H9 (cell line): ENCODE results near the gene MNS1. TPM values are rescaled to one million over a fixed set of nuclear protein-coding genes. Genes with fewer than 3 reads are reported as not detected.

Source experiments
- DNase-seq: peaks from one replicate; pipeline ENCODE4 v3.0.0-alpha.2; 2017
- H2AFZ ChIP-seq: one replicate; pipeline ENCODE4 v1.6.1; 2013; ENCODE audit warnings: mild to moderate bottlenecking, low read length, control low read depth, moderate library complexity
- H2AK5ac ChIP-seq: 2 replicates; pipeline ENCODE4 v1.6.1; 2013; ENCODE audit warnings: low read length, control low read depth, mixed read lengths; ENCODE audit not compliant: insufficient read length
- H2BK120ac ChIP-seq: one replicate; pipeline ENCODE4 v1.6.1; 2013; ENCODE audit warnings: low read depth, mild to moderate bottlenecking, low read length, control low read depth, inconsistent platforms; ENCODE audit not compliant: poor library complexity, severe bottlenecking
- H2BK12ac ChIP-seq: 2 replicates; pipeline ENCODE4 v1.6.1; 2013; ENCODE audit warnings: low read length, control low read depth, mixed read lengths, low read depth; ENCODE audit not compliant: insufficient read length
- H2BK15ac ChIP-seq: 2 replicates; pipeline ENCODE4 v1.6.1; 2013; ENCODE audit warnings: low read depth, low read length, control low read depth
- H2BK20ac ChIP-seq: one replicate; pipeline ENCODE4 v1.6.1; 2013; ENCODE audit warnings: low read depth, mild to moderate bottlenecking, low read length, control low read depth, inconsistent platforms; ENCODE audit not compliant: poor library complexity, severe bottlenecking
- H2BK5ac ChIP-seq: 2 replicates; pipeline ENCODE4 v1.6.1; 2013; ENCODE audit warnings: low read length, control low read depth, mixed read lengths; ENCODE audit not compliant: insufficient read length
- H3K14ac ChIP-seq: 2 replicates; pipeline ENCODE4 v1.6.1; 2013; ENCODE audit warnings: low read length, control low read depth; ENCODE audit not compliant: insufficient read depth
- H3K18ac ChIP-seq: 2 replicates; pipeline ENCODE4 v1.6.1; 2013; ENCODE audit warnings: low read depth, mild to moderate bottlenecking, mixed read lengths, low read length, control low read depth; ENCODE audit not compliant: insufficient read length
- H3K23ac ChIP-seq: 2 replicates; pipeline ENCODE4 v1.6.1; 2013; ENCODE audit warnings: low read length, control low read depth, mixed read lengths, low read depth; ENCODE audit not compliant: insufficient read length
- H3K23me2 ChIP-seq: 2 replicates; pipeline ENCODE4 v1.6.1; 2013; ENCODE audit warnings: low read depth, mild to moderate bottlenecking, mixed read lengths, low read length, control low read depth; ENCODE audit not compliant: insufficient read length, poor library complexity, severe bottlenecking
- H3K27ac ChIP-seq: 2 replicates; pipeline ENCODE4 v1.5.1; 2013; ENCODE audit warnings: low read length, control low read depth, mixed read lengths, low read depth; ENCODE audit not compliant: insufficient read length
- H3K27me3 ChIP-seq: 2 replicates; pipeline ENCODE4 v1.6.1; 2013; ENCODE audit warnings: low read length, control low read depth, inconsistent platforms; ENCODE audit not compliant: insufficient read depth
- H3K4ac ChIP-seq: 2 replicates; pipeline ENCODE4 v1.6.1; 2013; ENCODE audit warnings: low read depth, mild to moderate bottlenecking, control low read depth, inconsistent platforms, low read length, moderate library complexity
- H3K4me1 ChIP-seq: 2 replicates; pipeline ENCODE4 v1.6.1; 2013; ENCODE audit warnings: low read length, control low read depth, inconsistent platforms; ENCODE audit not compliant: insufficient read depth
- H3K4me2 ChIP-seq: 2 replicates; pipeline ENCODE4 v1.6.1; 2013; ENCODE audit warnings: low read length, control low read depth, mixed read lengths; ENCODE audit not compliant: insufficient read length, insufficient read depth
- H3K56ac ChIP-seq: 2 replicates; pipeline ENCODE4 v1.6.1; 2013; ENCODE audit warnings: low read depth, mild to moderate bottlenecking, mixed read lengths, low read length, control low read depth; ENCODE audit not compliant: insufficient read length
- H3K79me1 ChIP-seq: 2 replicates; pipeline ENCODE4 v1.6.1; 2013; ENCODE audit warnings: low read depth, mild to moderate bottlenecking, moderate library complexity, low read length, control low read depth, inconsistent platforms; ENCODE audit not compliant: insufficient read depth, poor library complexity, severe bottlenecking
- H3K79me2 ChIP-seq: 2 replicates; pipeline ENCODE4 v1.6.1; 2013; ENCODE audit warnings: low read length, control low read depth, inconsistent platforms; ENCODE audit not compliant: insufficient read depth
- H3K9ac ChIP-seq: 2 replicates; pipeline ENCODE4 v1.6.1; 2013; ENCODE audit warnings: low read length, control low read depth, mixed read lengths; ENCODE audit not compliant: insufficient read length; ENCODE audit errors: extremely low read depth
- H3K9me3 ChIP-seq: one replicate; pipeline ENCODE4 v1.6.1; 2013; ENCODE audit warnings: low read depth, low read length, inconsistent platforms; ENCODE audit not compliant: control insufficient read depth
- H3T11ph ChIP-seq: one replicate; pipeline ENCODE4 v1.6.1; 2013; ENCODE audit warnings: mild to moderate bottlenecking, low read length, control low read depth, inconsistent platforms
- H4K20me1 ChIP-seq: one replicate; pipeline ENCODE4 v1.6.1; 2013; ENCODE audit not compliant: control insufficient read depth, insufficient read length, insufficient read depth
- H4K5ac ChIP-seq: 2 replicates; pipeline ENCODE4 v1.6.1; 2013; ENCODE audit warnings: low read depth, mild to moderate bottlenecking, mixed read lengths, low read length, control low read depth; ENCODE audit not compliant: insufficient read length
- H4K8ac ChIP-seq: replicated peaks from 2 replicates; pipeline ENCODE4 v1.6.1; 2013; ENCODE audit warnings: low read length, control low read depth, mixed read lengths, low read depth; ENCODE audit not compliant: insufficient read length
- H4K91ac ChIP-seq: 2 replicates; pipeline ENCODE4 v1.6.1; 2013; ENCODE audit warnings: low read depth, mild to moderate bottlenecking, moderate library complexity, mixed read lengths, low read length, control low read depth; ENCODE audit not compliant: insufficient read length
- H3K27ac Mint-ChIP-seq, 3 experiments: 2 replicates in 2 of 3; 3 replicates in 1 of 3; pipeline ENCODE4 v1.8.0; 2020 to 2021; ENCODE audit warnings: mixed read lengths in 3 of 3, mild to moderate bottlenecking in 1 of 3, moderate library complexity in 1 of 3
- H3K27me3 Mint-ChIP-seq: 2 replicates; pipeline ENCODE4 v1.8.0; 2021; ENCODE audit warnings: low read depth, mild to moderate bottlenecking, moderate library complexity, mixed read lengths
- H3K36me3 Mint-ChIP-seq, 3 experiments: 2 replicates in 2 of 3; 3 replicates in 1 of 3; pipeline ENCODE4 v1.8.0; 2020 to 2021; ENCODE audit warnings: low read depth in 3 of 3, mixed read lengths in 3 of 3; ENCODE audit not compliant: insufficient read depth in 1 of 3
- H3K4me1 Mint-ChIP-seq, 2 experiments: 2 replicates each; pipeline ENCODE4 v1.8.0; 2020; ENCODE audit warnings: mixed read lengths in 2 of 2
- H3K4me3 Mint-ChIP-seq, 2 experiments: 2 replicates in 1 of 2; 3 replicates in 1 of 2; pipeline ENCODE4 v1.8.0; 2020 to 2021; ENCODE audit warnings: mild to moderate bottlenecking in 2 of 2, mixed read lengths in 2 of 2, moderate library complexity in 1 of 2
- H3K9me3 Mint-ChIP-seq, 2 experiments: 2 replicates in 1 of 2; 3 replicates in 1 of 2; pipeline ENCODE4 v1.8.0; 2020; ENCODE audit warnings: mild to moderate bottlenecking in 2 of 2, mixed read lengths in 2 of 2, moderate library complexity in 1 of 2
- WGBS: extraction: QIAGEN DNeasy Blood & Tissue Kit; methylation state at CpG from one replicate; pipeline ENCODE4 v1.1.7; 2013; ENCODE audit warnings: missing lambda C conversion rate, low lambda C conversion rate, mixed read lengths; ENCODE audit not compliant: insufficient read length; ENCODE audit errors: extremely low coverage; 5-methylcytosine and 5-hydroxymethylcytosine counted together
- total RNA-seq: library from RNA; stranded (reverse); gene quantifications from 2 replicates; pipeline ENCODE4 v1.2.1, GENCODE V29; 2021
- TF ChIP-seq, protein P1 (sequence below): fragments of 200-600 bp; sonication (generic); conservative IDR thresholded peaks from 3 replicates; pipeline ENCODE4 v1.8.0; 2021; ENCODE audit warnings: antibody characterized with exemption, mild to moderate bottlenecking

MNS1 gene
- total RNA-seq, 1 experiment from 2014 or later: 4.2 TPM

DNA sequence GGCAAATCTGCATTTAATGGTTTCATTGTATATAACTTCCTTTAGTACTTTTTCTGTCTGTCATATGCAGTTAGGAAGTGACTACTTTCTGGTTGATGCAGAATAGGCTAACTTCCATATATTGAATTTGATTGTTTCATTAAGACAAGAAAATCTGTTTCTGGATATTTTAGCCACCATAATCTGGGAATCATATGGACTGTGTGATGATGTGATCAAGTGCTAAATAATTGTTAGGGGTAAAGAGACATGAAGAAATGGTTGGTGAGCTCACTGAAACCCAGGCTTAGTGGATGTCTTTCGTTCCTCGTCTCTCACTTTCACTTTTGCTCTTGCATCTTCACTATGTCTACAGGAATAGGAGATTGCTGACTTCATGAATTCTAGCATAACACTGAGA, 3.5 kb upstream of the MNS1 start:
- no peak overlapping the region for H3K4me2 ChIP-seq
- no peaks in the 10 kb centered on the region for H3K36me3 Mint-ChIP-seq
- no CpG with 5 or more reads among the region's 2 CpGs for WGBS

More for the DNA sequence above, 3.5 kb upstream of the MNS1 start:
- Histone ChIP-seq H3K9me3 (no peaks in the 10 kb centered on the region), H3K27me3 (no peaks in the 10 kb centered on the region), H2BK15ac (no peak overlapping the region), H4K91ac (no peak overlapping the region), H3K14ac (no peak overlapping the region), H3K9ac (no peak overlapping the region), H2BK20ac (no peak overlapping the region), H4K20me1 (no peaks in the 10 kb centered on the region), H3K23me2 (peaks cover 4% of the 10 kb centered on the region), H3K18ac (no peak overlapping the region), H3K56ac (no peak overlapping the region), H2AK5ac (no peak overlapping the region), H3K79me2 (no peaks in the 10 kb centered on the region), H3K27ac (no peak overlapping the region), H4K8ac (no peak overlapping the region), H2AFZ (no peak overlapping the region), H3T11ph (no peak overlapping the region), H3K23ac (no peak overlapping the region), H3K4ac (no peak overlapping the region), H2BK5ac (no peak overlapping the region), H2BK12ac (no peak overlapping the region), H3K79me1 (no peaks in the 10 kb centered on the region), H3K4me1 (no peaks in the 10 kb centered on the region), H4K5ac (no peak overlapping the region), H2BK120ac (no peak overlapping the region)
- no peaks in the 10 kb centered on the region for H3K9me3 Mint-ChIP-seq
- DNase-seq: no peak
- no peak overlapping the region for H3K27ac Mint-ChIP-seq
- peaks cover 5 to 11% of the 10 kb centered on the region in 2 experiments for H3K4me1 Mint-ChIP-seq
- peaks cover 25% of the 10 kb centered on the region for H3K27me3 Mint-ChIP-seq
- no peak overlapping the region for H3K4me3 Mint-ChIP-seq
- TF ChIP-seq, protein P1, sequence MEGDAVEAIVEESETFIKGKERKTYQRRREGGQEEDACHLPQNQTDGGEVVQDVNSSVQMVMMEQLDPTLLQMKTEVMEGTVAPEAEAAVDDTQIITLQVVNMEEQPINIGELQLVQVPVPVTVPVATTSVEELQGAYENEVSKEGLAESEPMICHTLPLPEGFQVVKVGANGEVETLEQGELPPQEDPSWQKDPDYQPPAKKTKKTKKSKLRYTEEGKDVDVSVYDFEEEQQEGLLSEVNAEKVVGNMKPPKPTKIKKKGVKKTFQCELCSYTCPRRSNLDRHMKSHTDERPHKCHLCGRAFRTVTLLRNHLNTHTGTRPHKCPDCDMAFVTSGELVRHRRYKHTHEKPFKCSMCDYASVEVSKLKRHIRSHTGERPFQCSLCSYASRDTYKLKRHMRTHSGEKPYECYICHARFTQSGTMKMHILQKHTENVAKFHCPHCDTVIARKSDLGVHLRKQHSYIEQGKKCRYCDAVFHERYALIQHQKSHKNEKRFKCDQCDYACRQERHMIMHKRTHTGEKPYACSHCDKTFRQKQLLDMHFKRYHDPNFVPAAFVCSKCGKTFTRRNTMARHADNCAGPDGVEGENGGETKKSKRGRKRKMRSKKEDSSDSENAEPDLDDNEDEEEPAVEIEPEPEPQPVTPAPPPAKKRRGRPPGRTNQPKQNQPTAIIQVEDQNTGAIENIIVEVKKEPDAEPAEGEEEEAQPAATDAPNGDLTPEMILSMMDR: no peak
